Measurements from ENCODE around the gene TLL1.

The TLL1 gene

DNA sequence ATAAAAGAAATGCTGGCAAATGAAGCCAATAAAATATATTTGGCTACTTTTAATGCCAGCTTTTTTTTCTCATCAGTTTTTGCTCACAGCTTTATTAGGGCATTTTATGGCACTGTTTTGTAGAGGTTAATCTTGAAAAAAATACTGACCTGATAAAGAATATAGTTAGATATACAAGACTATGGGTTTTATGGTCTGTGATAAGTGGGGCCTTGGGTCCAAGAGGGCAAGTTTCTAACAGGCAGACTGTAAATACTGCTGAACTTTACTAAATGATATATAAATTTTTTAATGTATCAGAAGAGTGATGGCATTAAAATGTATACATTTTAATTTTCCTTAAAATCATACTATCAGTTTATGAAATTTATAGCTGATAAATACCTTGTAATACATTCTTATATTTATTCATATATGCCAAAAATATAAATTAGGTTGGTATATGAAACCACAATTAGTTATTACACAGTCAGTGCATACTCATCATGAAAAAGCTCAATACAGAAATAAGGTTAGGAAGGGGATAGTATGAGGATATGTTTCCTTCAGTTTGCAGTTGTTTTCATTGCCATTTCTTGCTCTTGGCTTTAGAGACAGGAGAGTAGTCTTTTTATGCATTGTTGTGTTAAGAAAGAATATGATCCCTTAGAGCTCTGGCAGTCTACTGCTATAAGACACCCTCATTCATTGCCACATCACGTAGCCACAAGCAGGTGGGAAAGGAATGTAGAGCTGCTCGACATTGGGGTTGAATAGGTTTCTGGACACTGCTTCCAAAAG, 146.6 kb downstream of the TLL1 start:
- Histone ChIP-seq H3K79me2 (ENCODE audit: control insufficient read depth, low read length) (no peaks in the 10 kb centered on the region), H3K4me3 (ENCODE audit: low read length) (no peak overlapping the region), H3F3A (ENCODE audit: control insufficient read depth, insufficient read depth) (no peaks in the 10 kb centered on the region), H3K4me1 (ENCODE audit: control insufficient read depth, low read length) (no peaks in the 10 kb centered on the region), H4K20me1 (ENCODE audit: control insufficient read depth, insufficient read depth, low read depth, low read length) (no peaks in the 10 kb centered on the region), H3K27me3 (ENCODE audit: control insufficient read depth, low read length) (no peaks in the 10 kb centered on the region), H3K9me3 (ENCODE audit: control insufficient read depth, insufficient read depth, low read length) (no peaks in the 10 kb centered on the region), H3K27ac (ENCODE audit: low read depth, low read length) (no peak overlapping the region), H3K4me2 (ENCODE audit: low read length) (no peak overlapping the region), H3K36me3 (ENCODE audit: control insufficient read depth, low read length) (no peaks in the 10 kb centered on the region), H3K9me2 (replicated peaks; ENCODE audit: control insufficient read depth, low read length) (no peaks in the 10 kb centered on the region)
- TF ChIP-seq, protein P1, sequence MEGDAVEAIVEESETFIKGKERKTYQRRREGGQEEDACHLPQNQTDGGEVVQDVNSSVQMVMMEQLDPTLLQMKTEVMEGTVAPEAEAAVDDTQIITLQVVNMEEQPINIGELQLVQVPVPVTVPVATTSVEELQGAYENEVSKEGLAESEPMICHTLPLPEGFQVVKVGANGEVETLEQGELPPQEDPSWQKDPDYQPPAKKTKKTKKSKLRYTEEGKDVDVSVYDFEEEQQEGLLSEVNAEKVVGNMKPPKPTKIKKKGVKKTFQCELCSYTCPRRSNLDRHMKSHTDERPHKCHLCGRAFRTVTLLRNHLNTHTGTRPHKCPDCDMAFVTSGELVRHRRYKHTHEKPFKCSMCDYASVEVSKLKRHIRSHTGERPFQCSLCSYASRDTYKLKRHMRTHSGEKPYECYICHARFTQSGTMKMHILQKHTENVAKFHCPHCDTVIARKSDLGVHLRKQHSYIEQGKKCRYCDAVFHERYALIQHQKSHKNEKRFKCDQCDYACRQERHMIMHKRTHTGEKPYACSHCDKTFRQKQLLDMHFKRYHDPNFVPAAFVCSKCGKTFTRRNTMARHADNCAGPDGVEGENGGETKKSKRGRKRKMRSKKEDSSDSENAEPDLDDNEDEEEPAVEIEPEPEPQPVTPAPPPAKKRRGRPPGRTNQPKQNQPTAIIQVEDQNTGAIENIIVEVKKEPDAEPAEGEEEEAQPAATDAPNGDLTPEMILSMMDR (IDR thresholded peaks at IDR 0.05; ENCODE audit: low read depth, low read length, poor library complexity, severe bottlenecking): no peak
- no peak for TF ChIP-seq EZH2phosphoT487 (IDR thresholded peaks at IDR 0.05; ENCODE audit: borderline replicate concordance, low read length)

DNA sequence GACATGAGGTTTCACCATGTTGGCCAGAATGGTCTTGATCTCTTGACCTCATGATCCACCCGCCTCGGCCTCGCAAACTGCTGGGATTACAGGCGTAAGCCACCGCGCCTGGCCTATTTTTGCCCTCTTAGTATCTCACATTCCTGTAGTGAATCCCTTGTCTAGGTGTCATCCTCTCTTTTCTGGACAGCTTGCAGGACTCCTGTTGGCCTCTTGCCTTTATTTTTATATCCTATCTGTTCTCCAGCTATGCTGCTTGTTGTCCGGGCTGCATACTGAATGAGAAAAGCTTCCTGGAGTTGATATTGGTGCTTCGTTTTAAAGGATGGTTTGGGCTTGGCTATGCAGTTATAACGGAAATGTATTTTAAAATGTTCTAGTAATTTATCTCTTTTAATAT, 148.6 kb downstream of the TLL1 start:
- H3K79me2 ChIP-seq (ENCODE audit: control insufficient read depth, low read length): no peaks in the 10 kb centered on the region
- H3K27ac ChIP-seq (ENCODE audit: low read depth, low read length): no peak overlapping the region
- no peaks in the 10 kb centered on the region for H3K27me3 ChIP-seq (ENCODE audit: control insufficient read depth, low read length)
- no peaks in the 10 kb centered on the region for H3K36me3 ChIP-seq (ENCODE audit: control insufficient read depth, low read length)
- TF ChIP-seq, protein P1 (IDR thresholded peaks at IDR 0.05; ENCODE audit: low read depth, low read length, poor library complexity, severe bottlenecking): no peak
- no peak for TF ChIP-seq EZH2phosphoT487 (IDR thresholded peaks at IDR 0.05; ENCODE audit: borderline replicate concordance, low read length)
- no peaks in the 10 kb centered on the region for H4K20me1 ChIP-seq (ENCODE audit: control insufficient read depth, insufficient read depth, low read depth, low read length)
- H3K4me2 ChIP-seq (ENCODE audit: low read length): no peak overlapping the region
- no peaks in the 10 kb centered on the region for H3K9me2 ChIP-seq (replicated peaks; ENCODE audit: control insufficient read depth, low read length)
- no peak overlapping the region for H3K4me3 ChIP-seq (ENCODE audit: low read length)
- H3K4me1 ChIP-seq (ENCODE audit: control insufficient read depth, low read length): no peaks in the 10 kb centered on the region
- H3K9me3 ChIP-seq (ENCODE audit: control insufficient read depth, insufficient read depth, low read length): no peaks in the 10 kb centered on the region
- H3F3A ChIP-seq (ENCODE audit: control insufficient read depth, insufficient read depth): no peaks in the 10 kb centered on the region

DNA sequence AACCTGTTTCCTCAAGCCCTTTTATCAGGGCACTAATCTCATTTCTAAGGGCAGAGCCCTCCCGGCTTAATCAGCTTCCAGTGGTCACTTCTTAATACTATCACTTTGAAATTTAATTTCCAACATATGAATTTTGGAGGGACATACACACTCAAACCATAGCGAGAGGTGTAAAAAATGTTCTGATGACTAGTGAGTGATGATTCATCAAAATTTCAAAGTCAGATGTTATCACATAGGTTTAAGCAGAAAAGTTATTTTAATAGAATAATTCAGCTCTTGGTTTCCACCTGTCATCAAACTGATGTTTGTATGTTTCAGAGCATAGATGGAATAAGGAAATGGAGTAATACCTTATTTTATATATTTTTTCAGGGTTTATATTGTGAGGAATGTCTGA, 161.9 kb downstream of the TLL1 start:
- TF ChIP-seq, protein P1 (IDR thresholded peaks at IDR 0.05; ENCODE audit: low read depth, low read length, poor library complexity, severe bottlenecking): no peak
- no peak for TF ChIP-seq EZH2phosphoT487 (IDR thresholded peaks at IDR 0.05; ENCODE audit: borderline replicate concordance, low read length)
- H3K9me3 ChIP-seq (ENCODE audit: control insufficient read depth, insufficient read depth, low read length): no peaks in the 10 kb centered on the region
- H3K4me2 ChIP-seq (ENCODE audit: low read length): no peak overlapping the region
- H3K36me3 ChIP-seq (ENCODE audit: control insufficient read depth, low read length): no peaks in the 10 kb centered on the region
- no peaks in the 10 kb centered on the region for H4K20me1 ChIP-seq (ENCODE audit: control insufficient read depth, insufficient read depth, low read depth, low read length)
- no peaks in the 10 kb centered on the region for H3K9me2 ChIP-seq (replicated peaks; ENCODE audit: control insufficient read depth, low read length)
- no peaks in the 10 kb centered on the region for H3F3A ChIP-seq (ENCODE audit: control insufficient read depth, insufficient read depth)
- no peak overlapping the region for H3K27ac ChIP-seq (ENCODE audit: low read depth, low read length)
- H3K79me2 ChIP-seq (ENCODE audit: control insufficient read depth, low read length): no peaks in the 10 kb centered on the region
- H3K27me3 ChIP-seq (ENCODE audit: control insufficient read depth, low read length): no peaks in the 10 kb centered on the region
- no peak overlapping the region for H3K4me3 ChIP-seq (ENCODE audit: low read length)
- no peaks in the 10 kb centered on the region for H3K4me1 ChIP-seq (ENCODE audit: control insufficient read depth, low read length)
